ENCODE data around the gene ARAP2. TPM values are rescaled to one million over a fixed set of nuclear protein-coding genes. Genes with fewer than 3 reads are reported as not detected.

Gene ARAP2
- total and polyA plus RNA-seq, 2 experiments from 2014 or later: 0.92 to 4.8 TPM

- no peaks in the 10 kb centered on the region for H3K27me3 ChIP-seq (ENCODE audit: insufficient read depth)
- H3K9me2 ChIP-seq (ENCODE audit: insufficient read depth): no peaks in the 10 kb centered on the region
- H3K27ac Mint-ChIP-seq: no peak overlapping the region
- no peak overlapping the region for H2AFZ ChIP-seq
- no peaks in the 10 kb centered on the region for H3F3A ChIP-seq (replicated peaks; ENCODE audit: low read depth)
- no peaks in the 10 kb centered on the region for H3K36me3 ChIP-seq (ENCODE audit: insufficient read depth)
- TF ChIP-seq POLR2AphosphoS5 (IDR thresholded peaks at IDR 0.05; ENCODE audit: low read depth) (no peak), EZH2 (IDR thresholded peaks at IDR 0.05; ENCODE audit: low read depth, unreplicated experiment) (no peak), EZH2phosphoT487 (IDR thresholded peaks at IDR 0.05; ENCODE audit: unreplicated experiment) (no peak), STAT1 (IDR thresholded peaks at IDR 0.05; ENCODE audit: unreplicated experiment) (no peak), CTCF (conservative IDR thresholded peaks at IDR 0.05; ENCODE audit: low read depth in 2 of 2) (no peak), JUNB (IDR thresholded peaks at IDR 0.05; ENCODE audit: unreplicated experiment) (no peak), ETS1 (IDR thresholded peaks at IDR 0.05) (no peak), ZNF331 (CRISPR knock-in tag; IDR thresholded peaks at IDR 0.05; ENCODE audit: low read depth) (no peak), NANOG (IDR thresholded peaks at IDR 0.05; ENCODE audit: borderline replicate concordance) (no peak)
- H3K36me3 Mint-ChIP-seq (ENCODE audit: low read depth): no peaks in the 10 kb centered on the region
- H3K4me1 ChIP-seq (ENCODE audit: insufficient read depth): no peaks in the 10 kb centered on the region; the same call in 1 of the 2 replicates
- no peak overlapping the region for H3K4me3 ChIP-seq
- DNase-seq (ENCODE audit: low spot score) (no peak), ATAC-seq (no peak)
- no peak overlapping the region for H3K27ac ChIP-seq (ENCODE audit: low read depth)
- H3K27me3 Mint-ChIP-seq (ENCODE audit: insufficient read depth, low read depth, poor library complexity): peaks cover 1% of the 10 kb centered on the region
- H3K79me2 ChIP-seq (replicated peaks; ENCODE audit: insufficient read depth): no peaks in the 10 kb centered on the region
- no peaks in the 10 kb centered on the region for H3K9me3 Mint-ChIP-seq
- no peak overlapping the region for H3K4me2 ChIP-seq
- no peaks in the 10 kb centered on the region for H4K20me1 ChIP-seq (replicated peaks; ENCODE audit: insufficient read depth)
- no peak overlapping the region for H3K4me3 Mint-ChIP-seq
- peaks cover 9% of the 10 kb centered on the region for H3K4me1 Mint-ChIP-seq
Observed at GRCh38 chr4:36168127-36168878, 76.0 kb downstream of the ARAP2 start.

- Histone ChIP-seq H3K4me3 (no peak overlapping the region), H3K27me3 (ENCODE audit: insufficient read depth) (no peaks in the 10 kb centered on the region), H4K20me1 (replicated peaks; ENCODE audit: insufficient read depth) (no peaks in the 10 kb centered on the region), H2AFZ (no peak overlapping the region), H3K4me1 (ENCODE audit: insufficient read depth) (peaks cover 7% of the 10 kb centered on the region; the same call in 1 of the 2 replicates), H3K9me2 (ENCODE audit: insufficient read depth) (no peaks in the 10 kb centered on the region), H3K36me3 (ENCODE audit: insufficient read depth) (no peaks in the 10 kb centered on the region), H3F3A (replicated peaks; ENCODE audit: low read depth) (no peaks in the 10 kb centered on the region), H3K27ac (ENCODE audit: low read depth) (no peak overlapping the region), H3K79me2 (replicated peaks; ENCODE audit: insufficient read depth) (no peaks in the 10 kb centered on the region), H3K4me2 (no peak overlapping the region)
- ATAC-seq (no peak), DNase-seq (ENCODE audit: low spot score) (no peak)
- Mint-ChIP-seq H3K9me3 (no peaks in the 10 kb centered on the region), H3K27ac (no peak overlapping the region), H3K27me3 (ENCODE audit: insufficient read depth, low read depth, poor library complexity) (peaks cover 1% of the 10 kb centered on the region), H3K36me3 (ENCODE audit: low read depth) (no peaks in the 10 kb centered on the region), H3K4me1 (peaks cover 14% of the 10 kb centered on the region), H3K4me3 (no peak overlapping the region)
- TF ChIP-seq JUNB (IDR thresholded peaks at IDR 0.05; ENCODE audit: unreplicated experiment) (no peak), ZNF331 (CRISPR knock-in tag; IDR thresholded peaks at IDR 0.05; ENCODE audit: low read depth) (no peak), EZH2phosphoT487 (IDR thresholded peaks at IDR 0.05; ENCODE audit: unreplicated experiment) (no peak), ZNF462 (CRISPR knock-in tag; IDR thresholded peaks at IDR 0.05) (no peak)
Observed at GRCh38 chr4:36165631-36166005, 78.7 kb downstream of the ARAP2 start.

All from GM23338 (cell line).